Endothelial cell of umbilical vein (primary cell): Measurements from ENCODE around the gene OR1F1. TPM values are rescaled to one million over a fixed set of nuclear protein-coding genes. Genes with fewer than 3 reads are reported as not detected.

Experiments used
- BruUV-seq: library from RNA; stranded (reverse); fragments of 400-500 nt; replicated peaks from 2 replicates; lab custom pipeline; 2021; lab: Mats Ljungman, UMichigan
- CTCF ChIA-PET: fragments of 300-600, 350-600 bp; sonication (Branson Sonifier 250); formaldehyde crosslinking; loops from one replicate; lab custom pipeline; 2021; ENCODE audit warnings: antibody characterized with exemption, inconsistent platforms; lab: Charles Lee
- POLR2A ChIA-PET: fragments of 300-600, 350-600 bp; sonication (Branson Sonifier 250); formaldehyde crosslinking; loops from one replicate; lab custom pipeline; 2021; ENCODE audit warnings: antibody characterized with exemption, inconsistent platforms; lab: Charles Lee
- DNase-seq: peaks from one replicate; pipeline ENCODE4 v3.0.0-alpha.2; 2011; ENCODE audit warnings: low read depth, low spot score
- FAIRE-seq: peaks from 2 replicates; lab custom pipeline; 2011; peaks lifted over from hg19 to GRCh38; lab: Jason Lieb, UNC
- H2AFZ ChIP-seq: 2 replicates; pipeline ENCODE4 v1.6.0; 2012; ENCODE audit warnings: low read depth, low read length, control low read depth, inconsistent platforms
- H3K27ac ChIP-seq: 2 replicates; pipeline ENCODE4 v1.5.1; 2011; ENCODE audit warnings: low read depth, mild to moderate bottlenecking, control low read depth, low read length, moderate library complexity; ENCODE audit not compliant: insufficient read depth
- H3K27me3 ChIP-seq, 2 experiments: 2 replicates each; pipeline versions ENCODE4 v1.6.0 to v1.6.1; 2011; ENCODE audit warnings: low read length in 2 of 2, mixed read lengths in 1 of 2; ENCODE audit not compliant: control insufficient read depth in 2 of 2, insufficient read depth in 2 of 2
- H3K36me3 ChIP-seq, 2 experiments: 2 replicates in 1 of 2; 3 replicates in 1 of 2; pipeline ENCODE4 v1.5.1; 2011; ENCODE audit warnings: low read length in 2 of 2, mild to moderate bottlenecking in 1 of 2, moderate library complexity in 1 of 2; ENCODE audit not compliant: control insufficient read depth in 2 of 2, insufficient read depth in 2 of 2; ENCODE audit errors: extremely low read depth in 1 of 2
- H3K4me1 ChIP-seq: 3 replicates; pipeline ENCODE4 v1.5.1; 2011; ENCODE audit warnings: mild to moderate bottlenecking, low read length; ENCODE audit not compliant: control insufficient read depth, insufficient read depth; ENCODE audit errors: extremely low read depth
- H3K4me2 ChIP-seq: 2 replicates; pipeline ENCODE4 v1.6.1; 2011; ENCODE audit warnings: low read length, control low read depth, mixed read lengths; ENCODE audit not compliant: insufficient read depth
- H3K4me3 ChIP-seq, 3 experiments: fragments of 200-600 bp in 1 of 3; sonication (generic), shearing (Covaris generic) in 1 of 3; replicated peaks in 1 of 3; 2 replicates each; pipeline ENCODE4 v1.5.1; 2011 to 2016; ENCODE audit warnings: control low read depth in 3 of 3, low read length in 3 of 3, mild to moderate bottlenecking in 2 of 3, inconsistent platforms in 1 of 3, low read depth in 1 of 3, moderate library complexity in 1 of 3; ENCODE audit not compliant: insufficient read depth in 1 of 3
- H3K79me2 ChIP-seq: 2 replicates; pipeline ENCODE4 v1.6.0; 2012; ENCODE audit warnings: low read length, inconsistent platforms; ENCODE audit not compliant: control insufficient read depth, insufficient read depth
- H3K9ac ChIP-seq: replicated peaks from 2 replicates; pipeline ENCODE3; 2011; ENCODE audit warnings: low read length, control low read depth; ENCODE audit not compliant: insufficient read depth; ENCODE audit errors: extremely low read depth
- H3K9me1 ChIP-seq: replicated peaks from 3 replicates; pipeline ENCODE4 v1.6.0; 2011; ENCODE audit warnings: mild to moderate bottlenecking, low read length; ENCODE audit not compliant: control insufficient read depth, insufficient read depth; ENCODE audit errors: extremely low read depth
- H3K9me3 ChIP-seq: replicated peaks from 2 replicates; pipeline ENCODE4 v1.5.1; 2012; ENCODE audit warnings: low read length, inconsistent platforms; ENCODE audit not compliant: control insufficient read depth, insufficient read depth
- H4K20me1 ChIP-seq: replicated peaks from 2 replicates; pipeline ENCODE3; 2011; ENCODE audit warnings: mild to moderate bottlenecking, low read length; ENCODE audit not compliant: control insufficient read depth, insufficient read depth; ENCODE audit errors: extremely low read depth
- EZH2 ChIP-seq: IDR thresholded peaks from 2 replicates; pipeline ENCODE4 v1.6.1; 2012; ENCODE audit warnings: borderline replicate concordance, low read depth, mild to moderate bottlenecking, moderate library complexity, low read length, inconsistent platforms; ENCODE audit not compliant: severe bottlenecking
- MAX ChIP-seq: IDR thresholded peaks from 2 replicates; pipeline ENCODE4 v1.6.1; 2011; ENCODE audit not compliant: insufficient read depth, insufficient read length
- POLR2AphosphoS5 ChIP-seq: IDR thresholded peaks from 2 replicates; pipeline ENCODE4 v1.6.1; 2012; ENCODE audit warnings: low read depth, mild to moderate bottlenecking, control low read depth, low read length, moderate library complexity; ENCODE audit not compliant: insufficient read depth
- dilution Hi-C: fragments of 300-500 bp; cut with MboI; formaldehyde crosslinking; loops from one replicate; pipeline ENCODE4 v1.15.0; 2019; ENCODE audit warnings: low sequenced_read_pairs; ENCODE audit not compliant: extremely low pct_ligation_motif_present
- intact Hi-C: fragments of 100-400 bp; cut with micrococcal nuclease; formaldehyde crosslinking; loops from one replicate; pipeline ENCODE4 v1.10.0; 2022
- polyA plus RNA-seq, 4 experiments: library from polyadenylated mRNA; depleted of rRNA in 3 of 4; stranded (reverse) in 3 of 4; unstranded in 1 of 4; fragments of >200 nt; gene quantifications; 2 replicates each; pipeline versions ENCODE4 v1.2.1 to v1.2.3, GENCODE V29; 2011 to 2012; ENCODE audit warnings: missing spikeins in 1 of 4
- total RNA-seq: library from RNA; stranded (reverse); gene quantifications from 2 replicates; pipeline ENCODE4 v1.2.3, GENCODE V29; 2021
- TF ChIP-seq, protein P1 (sequence below), 2 donors: IDR thresholded peaks; 1 replicate in 1 of 2; 2 replicates in 1 of 2; pipeline ENCODE4 v1.5.1; 2011; ENCODE audit warnings: low read length in 2 of 2, mild to moderate bottlenecking in 2 of 2, moderate library complexity in 2 of 2, control low read depth in 1 of 2, inconsistent platforms in 1 of 2, low read depth in 1 of 2; ENCODE audit not compliant: insufficient read depth in 1 of 2; ENCODE audit errors: extremely low read depth in 1 of 2

Gene OR1F1
- total and polyA plus RNA-seq, 2 donors (not counting 3 experiments of a cell fraction or from before 2014, with no cell fraction given): 0.17 TPM; not detected in 1

- H3K9me1 ChIP-seq: no peaks in the 10 kb centered on the region
- H3K9ac ChIP-seq: no peak overlapping the region
- FAIRE-seq: no peak
- CTCF ChIA-PET: interaction anchor here (0.7 to 3.3 kb wide), 6 partner anchors 11 to 142 kb away, joined by 3 to 11 read pairs (median 6); no protein-coding TSS in a partner anchor
- peaks cover 22% of the 10 kb centered on the region for H3K4me1 ChIP-seq
- H4K20me1 ChIP-seq: no peaks in the 10 kb centered on the region
- peaks cover 31 to 37% of the 10 kb centered on the region in 2 experiments for H3K27me3 ChIP-seq
- no peak for DNase-seq
- dilution Hi-C loops: no loop called here
- no peaks in the 10 kb centered on the region for H3K36me3 ChIP-seq
- H3K4me3 ChIP-seq: no peak overlapping the region
- POLR2A ChIA-PET: no interaction called here
- H3K27ac ChIP-seq: no peak overlapping the region
- H3K79me2 ChIP-seq: no peaks in the 10 kb centered on the region
- no peak overlapping the region for H2AFZ ChIP-seq
- no peak overlapping the region for H3K4me2 ChIP-seq
- BruUV-seq: no TSS peak
- H3K9me3 ChIP-seq: no peaks in the 10 kb centered on the region
- TF ChIP-seq EZH2: peak; percentile 67
- TF ChIP-seq POLR2AphosphoS5: no peak
- TF ChIP-seq MAX: no peak
- intact Hi-C loops: no loop called here
These were observed 17.4 kb upstream of the OR1F1 start for GRCh38 chr16:3170440-3171180.

GRCh38 chr16:3171181-3171854 lies 16.7 kb upstream of the OR1F1 start:
- Histone ChIP-seq H3K9me3 (no peaks in the 10 kb centered on the region), H3K36me3 (no peaks in the 10 kb centered on the region), H3K9me1 (no peaks in the 10 kb centered on the region), H2AFZ (no peak overlapping the region), H3K4me3 (no peak overlapping the region), H3K9ac (no peak overlapping the region), H3K79me2 (no peaks in the 10 kb centered on the region), H3K4me1 (peaks cover 22% of the 10 kb centered on the region), H4K20me1 (no peaks in the 10 kb centered on the region), H3K27me3 (peaks cover 31 to 37% of the 10 kb centered on the region in 2 experiments), H3K27ac (no peak overlapping the region), H3K4me2 (peak overlapping the region; percentile 18)
- no peak for FAIRE-seq
- TF ChIP-seq, protein P1, sequence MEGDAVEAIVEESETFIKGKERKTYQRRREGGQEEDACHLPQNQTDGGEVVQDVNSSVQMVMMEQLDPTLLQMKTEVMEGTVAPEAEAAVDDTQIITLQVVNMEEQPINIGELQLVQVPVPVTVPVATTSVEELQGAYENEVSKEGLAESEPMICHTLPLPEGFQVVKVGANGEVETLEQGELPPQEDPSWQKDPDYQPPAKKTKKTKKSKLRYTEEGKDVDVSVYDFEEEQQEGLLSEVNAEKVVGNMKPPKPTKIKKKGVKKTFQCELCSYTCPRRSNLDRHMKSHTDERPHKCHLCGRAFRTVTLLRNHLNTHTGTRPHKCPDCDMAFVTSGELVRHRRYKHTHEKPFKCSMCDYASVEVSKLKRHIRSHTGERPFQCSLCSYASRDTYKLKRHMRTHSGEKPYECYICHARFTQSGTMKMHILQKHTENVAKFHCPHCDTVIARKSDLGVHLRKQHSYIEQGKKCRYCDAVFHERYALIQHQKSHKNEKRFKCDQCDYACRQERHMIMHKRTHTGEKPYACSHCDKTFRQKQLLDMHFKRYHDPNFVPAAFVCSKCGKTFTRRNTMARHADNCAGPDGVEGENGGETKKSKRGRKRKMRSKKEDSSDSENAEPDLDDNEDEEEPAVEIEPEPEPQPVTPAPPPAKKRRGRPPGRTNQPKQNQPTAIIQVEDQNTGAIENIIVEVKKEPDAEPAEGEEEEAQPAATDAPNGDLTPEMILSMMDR (IDR thresholded peaks at IDR 0.05; ENCODE audit: extremely low read depth in 1 of 2, insufficient read depth in 1 of 2, low read depth in 1 of 2, low read length in 2 of 2): no peak
- TF ChIP-seq EZH2: peak; percentile 8
- DNase-seq: no peak
- no TSS peak for BruUV-seq
- ChIA-PET POLR2A (no interaction called here), CTCF (interaction anchor here (0.7 to 3.3 kb wide), 8 partner anchors 11 to 143 kb away, joined by 3 to 11 read pairs (median 4); no protein-coding TSS in a partner anchor)
- intact Hi-C loops: no loop called here
- dilution Hi-C loops: no loop called here
